Measurements from ENCODE around the gene COBLL1.

DNA sequence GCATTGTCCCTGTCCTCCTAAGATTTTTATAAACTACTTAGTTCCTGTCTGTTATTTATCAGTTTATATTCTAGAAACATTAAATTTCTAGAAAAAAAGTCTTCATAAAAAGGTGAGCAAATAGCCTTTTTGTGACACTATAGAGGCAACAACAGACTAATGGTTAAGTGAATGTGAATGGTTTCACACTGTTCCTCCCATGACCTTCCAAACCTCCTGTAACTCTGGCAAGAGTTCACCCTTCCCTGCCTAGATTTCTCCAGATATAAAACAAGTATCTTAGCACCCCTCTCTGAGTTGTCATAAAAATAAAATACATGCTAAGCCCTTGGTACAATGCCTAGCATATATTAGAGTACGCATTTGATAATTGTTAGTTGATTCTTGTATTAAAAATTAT, 29.2 kb downstream of the COBLL1 start:
- TF ChIP-seq, protein P1, sequence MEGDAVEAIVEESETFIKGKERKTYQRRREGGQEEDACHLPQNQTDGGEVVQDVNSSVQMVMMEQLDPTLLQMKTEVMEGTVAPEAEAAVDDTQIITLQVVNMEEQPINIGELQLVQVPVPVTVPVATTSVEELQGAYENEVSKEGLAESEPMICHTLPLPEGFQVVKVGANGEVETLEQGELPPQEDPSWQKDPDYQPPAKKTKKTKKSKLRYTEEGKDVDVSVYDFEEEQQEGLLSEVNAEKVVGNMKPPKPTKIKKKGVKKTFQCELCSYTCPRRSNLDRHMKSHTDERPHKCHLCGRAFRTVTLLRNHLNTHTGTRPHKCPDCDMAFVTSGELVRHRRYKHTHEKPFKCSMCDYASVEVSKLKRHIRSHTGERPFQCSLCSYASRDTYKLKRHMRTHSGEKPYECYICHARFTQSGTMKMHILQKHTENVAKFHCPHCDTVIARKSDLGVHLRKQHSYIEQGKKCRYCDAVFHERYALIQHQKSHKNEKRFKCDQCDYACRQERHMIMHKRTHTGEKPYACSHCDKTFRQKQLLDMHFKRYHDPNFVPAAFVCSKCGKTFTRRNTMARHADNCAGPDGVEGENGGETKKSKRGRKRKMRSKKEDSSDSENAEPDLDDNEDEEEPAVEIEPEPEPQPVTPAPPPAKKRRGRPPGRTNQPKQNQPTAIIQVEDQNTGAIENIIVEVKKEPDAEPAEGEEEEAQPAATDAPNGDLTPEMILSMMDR (conservative IDR thresholded peaks at IDR 0.05 in 1 of 2, IDR thresholded peaks at IDR 0.05 in 1 of 2; ENCODE audit: low read depth in 1 of 2, low read length in 2 of 2), result no peak
- TF ChIP-seq EZH2 (IDR thresholded peaks at IDR 0.05; ENCODE audit: low read length, missing control alignments), result no peak

Measured in fibroblast of lung (primary cell).